ENCODE data around the gene KRT32.

- TF ChIP-seq CTCF (IDR thresholded peaks at IDR 0.05) (no peak), POLR2A (IDR thresholded peaks at IDR 0.05) (no peak)
Measured at GRCh38 chr17:41500131-41500911, 33.1 kb upstream of the KRT32 start.
